ENCODE results near the gene RAMP2.

RAMP2 gene

DNA sequence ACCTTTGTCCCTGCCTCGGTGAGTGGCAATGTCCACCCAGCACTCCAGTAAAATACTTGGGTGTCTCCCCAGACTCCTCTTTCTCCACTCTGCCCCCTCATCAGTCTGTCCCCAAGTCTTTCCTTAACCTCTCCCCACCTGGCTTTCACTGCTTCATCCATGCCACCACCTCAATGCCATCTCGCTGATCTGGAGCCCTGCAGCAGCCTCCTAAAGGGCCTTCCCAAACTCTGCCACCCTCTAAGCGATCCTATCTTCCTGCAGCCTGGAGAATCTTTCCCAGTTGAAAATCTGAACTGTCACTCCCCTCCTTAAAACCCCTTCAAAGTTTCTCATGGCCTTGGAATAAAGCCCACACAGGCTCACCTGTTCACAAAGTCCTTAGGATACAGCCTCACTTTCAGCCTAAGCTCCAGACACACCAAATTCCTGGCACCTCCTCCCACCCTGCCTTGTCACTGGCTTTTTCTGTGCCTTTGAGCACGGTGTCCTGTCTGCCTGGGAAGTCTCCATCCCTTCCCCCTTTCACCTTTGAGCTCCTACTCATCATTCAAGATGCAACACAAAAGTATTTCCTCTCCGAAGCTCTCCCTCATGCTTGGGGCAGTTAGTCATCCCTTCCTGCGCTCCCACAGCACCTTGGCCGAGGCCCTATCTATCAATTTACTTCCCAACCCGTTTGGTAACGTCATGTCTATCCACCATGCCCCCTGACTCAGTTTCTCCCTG is 22.2 kb downstream of the RAMP2 start:
- peak; percentile 49 for DNase-seq
- no peak overlapping the region for H3K4ac ChIP-seq (ENCODE audit: low read depth in 1 of 2, low read length in 2 of 2)
- H3K27ac ChIP-seq (ENCODE audit: low read length, poor library complexity, severe bottlenecking) = no peak overlapping the region
- H2BK120ac ChIP-seq (ENCODE audit: low read depth, low read length) = no peak overlapping the region
- peak overlapping the region in 1 of 2 experiments; percentile 49 for H3K4me3 ChIP-seq (ENCODE audit: insufficient read depth in 1 of 2, low read depth in 1 of 2, low read length in 2 of 2)
- no peak overlapping the region for H3K4me2 ChIP-seq (ENCODE audit: low read length, poor library complexity, severe bottlenecking)
- H4K8ac ChIP-seq (ENCODE audit: low read length) = no peak overlapping the region
- no peak overlapping the region for H3K9ac ChIP-seq (ENCODE audit: low read length)
- peaks cover 15 to 42% of the 10 kb centered on the region in 2 experiments for H3K36me3 ChIP-seq (ENCODE audit: control insufficient read depth in 1 of 2, insufficient read depth in 2 of 2, low read depth in 1 of 2, low read length in 2 of 2)
- peaks cover 0 to 74% of the 10 kb centered on the region in 2 experiments for H3K27me3 ChIP-seq (ENCODE audit: control insufficient read depth in 1 of 2, insufficient read depth in 1 of 2, low read length in 2 of 2)
- H3K79me1 ChIP-seq (replicated peaks; ENCODE audit: low read length, poor library complexity, severe bottlenecking) = peaks cover 30% of the 10 kb centered on the region
- H2AFZ ChIP-seq (ENCODE audit: low read depth, low read length) = no peak overlapping the region
- H2BK15ac ChIP-seq (ENCODE audit: low read depth, poor library complexity, severe bottlenecking) = no peak overlapping the region
- H3K4me1 ChIP-seq (ENCODE audit: control insufficient read depth, insufficient read depth, low read depth, low read length) = peaks cover 38% of the 10 kb centered on the region
- no peak overlapping the region for H3K23ac ChIP-seq (ENCODE audit: low read length in 2 of 2)
- peak overlapping the region; percentile 7 for H4K91ac ChIP-seq (ENCODE audit: low read length)
- WGBS = 28% methylated on average over 9 of the region's 9 CpGs
- H2BK5ac ChIP-seq (ENCODE audit: low read depth, low read length, poor library complexity, severe bottlenecking) = no peak overlapping the region
- peak overlapping the region; percentile 44 for H2AK5ac ChIP-seq (ENCODE audit: low read length, severe bottlenecking)
- H3K14ac ChIP-seq (ENCODE audit: low read length in 2 of 2) = no peak overlapping the region
- H3K18ac ChIP-seq (ENCODE audit: low read depth in 1 of 2, low read length in 2 of 2) = peak overlapping the region in 1 of 2 experiments; percentile 28
- no peaks in the 10 kb centered on the region for H3K9me3 ChIP-seq (ENCODE audit: control insufficient read depth, low read length)
- peak overlapping the region in 1 of 2 experiments; percentile 12 for H2BK12ac ChIP-seq (ENCODE audit: low read length in 2 of 2)

DNA sequence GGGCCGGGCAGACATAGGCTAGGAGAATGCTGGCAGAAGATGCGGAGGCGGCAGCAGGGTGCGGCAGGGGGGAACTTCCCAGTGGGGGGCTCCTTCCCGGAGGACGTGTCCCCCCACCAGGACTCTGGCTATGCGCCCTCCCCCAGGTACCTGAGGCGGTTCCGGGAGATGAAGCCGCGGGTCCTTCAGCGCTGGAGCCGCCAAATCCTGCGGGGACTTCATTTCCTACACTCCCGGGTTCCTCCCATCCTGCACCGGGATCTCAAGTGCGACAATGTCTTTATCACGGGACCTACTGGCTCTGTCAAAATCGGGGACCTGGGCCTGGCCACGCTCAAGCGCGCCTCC is 22.7 kb downstream of the RAMP2 start:
- Histone ChIP-seq H2BK12ac (ENCODE audit: low read length in 2 of 2) (no peak overlapping the region), H3K4me3 (ENCODE audit: insufficient read depth in 1 of 2, low read depth in 1 of 2, low read length in 2 of 2) (no peak overlapping the region), H3K27me3 (ENCODE audit: control insufficient read depth in 1 of 2, insufficient read depth in 1 of 2, low read length in 2 of 2) (peaks cover 0 to 74% of the 10 kb centered on the region in 2 experiments), H2BK15ac (ENCODE audit: low read depth, poor library complexity, severe bottlenecking) (peak overlapping the region; percentile 32), H2AK5ac (ENCODE audit: low read length, severe bottlenecking) (no peak overlapping the region), H2BK5ac (ENCODE audit: low read depth, low read length, poor library complexity, severe bottlenecking) (no peak overlapping the region), H4K91ac (ENCODE audit: low read length) (peak overlapping the region; percentile 32), H3K36me3 (ENCODE audit: control insufficient read depth in 1 of 2, insufficient read depth in 2 of 2, low read depth in 1 of 2, low read length in 2 of 2) (peaks cover 9 to 42% of the 10 kb centered on the region in 2 experiments), H3K9me3 (ENCODE audit: control insufficient read depth, low read length) (no peaks in the 10 kb centered on the region), H3K79me1 (replicated peaks; ENCODE audit: low read length, poor library complexity, severe bottlenecking) (peaks cover 30% of the 10 kb centered on the region), H2AFZ (ENCODE audit: low read depth, low read length) (no peak overlapping the region), H3K27ac (ENCODE audit: low read length, poor library complexity, severe bottlenecking) (no peak overlapping the region), H3K4ac (ENCODE audit: low read depth in 1 of 2, low read length in 2 of 2) (no peak overlapping the region), H3K4me2 (ENCODE audit: low read length, poor library complexity, severe bottlenecking) (no peak overlapping the region), H3K9ac (ENCODE audit: low read length) (no peak overlapping the region), H3K23ac (ENCODE audit: low read length in 2 of 2) (no peak overlapping the region), H4K8ac (ENCODE audit: low read length) (no peak overlapping the region), H3K18ac (ENCODE audit: low read depth in 1 of 2, low read length in 2 of 2) (no peak overlapping the region), H2BK120ac (ENCODE audit: low read depth, low read length) (no peak overlapping the region), H3K4me1 (ENCODE audit: control insufficient read depth, insufficient read depth, low read depth, low read length) (peaks cover 38% of the 10 kb centered on the region), H3K14ac (ENCODE audit: low read length in 2 of 2) (no peak overlapping the region)
- 85% methylated on average over 22 of the region's 22 CpGs for WGBS
- no peak for DNase-seq

DNA sequence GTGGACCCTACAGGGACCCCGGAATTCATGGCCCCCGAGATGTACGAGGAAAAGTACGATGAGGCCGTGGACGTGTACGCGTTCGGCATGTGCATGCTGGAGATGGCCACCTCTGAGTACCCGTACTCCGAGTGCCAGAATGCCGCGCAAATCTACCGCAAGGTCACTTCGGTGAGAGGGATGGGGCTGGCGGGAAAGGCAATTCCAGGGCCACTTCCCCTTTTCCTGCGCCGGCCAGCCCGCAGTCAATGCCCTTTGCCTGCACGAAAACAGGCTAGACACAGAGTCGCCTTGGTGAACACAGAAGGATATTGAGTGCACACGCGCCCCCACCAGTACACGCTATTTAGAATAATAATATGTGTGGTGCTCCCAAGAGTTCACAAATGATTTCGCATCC is 23.4 kb downstream of the RAMP2 start:
- Histone ChIP-seq H3K18ac (ENCODE audit: low read depth in 1 of 2, low read length in 2 of 2) (no peak overlapping the region), H3K36me3 (ENCODE audit: control insufficient read depth in 1 of 2, insufficient read depth in 2 of 2, low read depth in 1 of 2, low read length in 2 of 2) (peaks cover 3 to 38% of the 10 kb centered on the region in 2 experiments), H4K91ac (ENCODE audit: low read length) (peak overlapping the region; percentile 22), H3K9ac (ENCODE audit: low read length) (no peak overlapping the region), H3K14ac (ENCODE audit: low read length in 2 of 2) (no peak overlapping the region), H3K27ac (ENCODE audit: low read length, poor library complexity, severe bottlenecking) (no peak overlapping the region), H2AK5ac (ENCODE audit: low read length, severe bottlenecking) (no peak overlapping the region), H3K27me3 (ENCODE audit: control insufficient read depth in 1 of 2, insufficient read depth in 1 of 2, low read length in 2 of 2) (peaks cover 0 to 74% of the 10 kb centered on the region in 2 experiments), H2BK12ac (ENCODE audit: low read length in 2 of 2) (peak overlapping the region in 1 of 2 experiments; percentile 50), H2BK5ac (ENCODE audit: low read depth, low read length, poor library complexity, severe bottlenecking) (no peak overlapping the region), H3K4me3 (ENCODE audit: insufficient read depth in 1 of 2, low read depth in 1 of 2, low read length in 2 of 2) (no peak overlapping the region), H3K4ac (ENCODE audit: low read depth in 1 of 2, low read length in 2 of 2) (no peak overlapping the region), H3K4me1 (ENCODE audit: control insufficient read depth, insufficient read depth, low read depth, low read length) (peaks cover 38% of the 10 kb centered on the region), H2AFZ (ENCODE audit: low read depth, low read length) (no peak overlapping the region), H2BK120ac (ENCODE audit: low read depth, low read length) (no peak overlapping the region), H3K9me3 (ENCODE audit: control insufficient read depth, low read length) (no peaks in the 10 kb centered on the region), H3K4me2 (ENCODE audit: low read length, poor library complexity, severe bottlenecking) (no peak overlapping the region), H3K79me1 (replicated peaks; ENCODE audit: low read length, poor library complexity, severe bottlenecking) (peaks cover 30% of the 10 kb centered on the region), H3K23ac (ENCODE audit: low read length in 2 of 2) (no peak overlapping the region), H2BK15ac (ENCODE audit: low read depth, poor library complexity, severe bottlenecking) (no peak overlapping the region), H4K8ac (ENCODE audit: low read length) (no peak overlapping the region)
- DNase-seq = no peak
- WGBS = 97% methylated on average over 21 of the region's 25 CpGs

DNA sequence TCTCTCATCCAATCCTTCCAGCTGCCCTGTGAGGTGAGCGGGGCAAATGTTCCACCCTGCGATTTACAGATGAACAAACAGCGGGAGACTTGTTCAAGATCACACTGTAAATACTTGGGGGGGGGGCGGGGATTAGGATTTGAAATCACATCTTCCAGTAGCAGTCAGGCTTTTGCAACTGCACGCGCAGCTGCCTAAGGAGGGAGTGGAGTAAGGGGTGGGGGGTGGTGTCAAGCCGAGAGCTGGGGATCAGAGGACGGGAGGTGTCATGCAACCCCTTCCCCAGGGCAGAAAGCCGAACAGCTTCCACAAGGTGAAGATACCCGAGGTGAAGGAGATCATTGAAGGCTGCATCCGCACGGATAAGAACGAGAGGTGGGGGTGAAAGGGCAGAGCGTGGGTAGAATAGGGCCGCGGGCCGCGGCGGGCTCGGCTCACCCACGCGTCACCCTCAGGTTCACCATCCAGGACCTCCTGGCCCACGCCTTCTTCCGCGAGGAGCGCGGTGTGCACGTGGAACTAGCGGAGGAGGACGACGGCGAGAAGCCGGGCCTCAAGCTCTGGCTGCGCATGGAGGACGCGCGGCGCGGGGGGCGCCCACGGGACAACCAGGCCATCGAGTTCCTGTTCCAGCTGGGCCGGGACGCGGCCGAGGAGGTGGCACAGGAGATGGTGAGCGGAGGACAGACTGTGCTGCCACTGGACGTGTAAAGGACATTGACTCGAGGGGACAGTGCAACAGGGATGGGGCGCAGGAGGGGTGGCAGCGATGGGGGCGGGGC is 24.0 kb downstream of the RAMP2 start:
- DNase-seq = no peak
- H3K9me3 ChIP-seq (ENCODE audit: control insufficient read depth, low read length) = no peaks in the 10 kb centered on the region
- H3K18ac ChIP-seq (ENCODE audit: low read depth in 1 of 2, low read length in 2 of 2) = no peak overlapping the region
- H3K23ac ChIP-seq (ENCODE audit: low read length in 2 of 2) = no peak overlapping the region
- no peak overlapping the region for H3K9ac ChIP-seq (ENCODE audit: low read length)
- H2BK120ac ChIP-seq (ENCODE audit: low read depth, low read length) = no peak overlapping the region
- H2BK5ac ChIP-seq (ENCODE audit: low read depth, low read length, poor library complexity, severe bottlenecking) = no peak overlapping the region
- H3K27me3 ChIP-seq (ENCODE audit: control insufficient read depth in 1 of 2, insufficient read depth in 1 of 2, low read length in 2 of 2) = peaks cover 0 to 74% of the 10 kb centered on the region in 2 experiments
- H3K4me1 ChIP-seq (ENCODE audit: control insufficient read depth, insufficient read depth, low read depth, low read length) = peaks cover 35% of the 10 kb centered on the region
- no peak overlapping the region for H2BK12ac ChIP-seq (ENCODE audit: low read length in 2 of 2)
- H3K79me1 ChIP-seq (replicated peaks; ENCODE audit: low read length, poor library complexity, severe bottlenecking) = peaks cover 30% of the 10 kb centered on the region
- H3K4ac ChIP-seq (ENCODE audit: low read depth in 1 of 2, low read length in 2 of 2) = no peak overlapping the region
- no peak overlapping the region for H2AFZ ChIP-seq (ENCODE audit: low read depth, low read length)
- H2BK15ac ChIP-seq (ENCODE audit: low read depth, poor library complexity, severe bottlenecking) = no peak overlapping the region
- no peak overlapping the region for H4K91ac ChIP-seq (ENCODE audit: low read length)
- no peak overlapping the region for H3K4me3 ChIP-seq (ENCODE audit: insufficient read depth in 1 of 2, low read depth in 1 of 2, low read length in 2 of 2)
- H3K27ac ChIP-seq (ENCODE audit: low read length, poor library complexity, severe bottlenecking) = no peak overlapping the region
- H3K36me3 ChIP-seq (ENCODE audit: control insufficient read depth in 1 of 2, insufficient read depth in 2 of 2, low read depth in 1 of 2, low read length in 2 of 2) = peaks cover 0 to 38% of the 10 kb centered on the region in 2 experiments
- H3K4me2 ChIP-seq (ENCODE audit: low read length, poor library complexity, severe bottlenecking) = no peak overlapping the region
- H3K14ac ChIP-seq (ENCODE audit: low read length in 2 of 2) = no peak overlapping the region
- no peak overlapping the region for H2AK5ac ChIP-seq (ENCODE audit: low read length, severe bottlenecking)
- no peak overlapping the region for H4K8ac ChIP-seq (ENCODE audit: low read length)
- WGBS = 95% methylated on average over 48 of the region's 52 CpGs
